Gastrocnemius medialis (tissue), 4 donors: ENCODE measurements around the gene FOXD4L3.
"Not testable (repeated sequence)": the region's sequence is repeated elsewhere in the genome, so short reads cannot be mapped to it uniquely, and the experiment has no call there.

Experiments used
- POLR2A ChIP-seq, 2 donors: fragments of 450-650 bp; IDR thresholded peaks; one replicate each; pipeline ENCODE4 v1.6.1; 2017; ENCODE audit warnings: antibody characterized with exemption in 2 of 2, mild to moderate bottlenecking in 2 of 2, moderate library complexity in 2 of 2
- TF ChIP-seq, protein P1 (sequence below), 5 experiments: fragments of 450-650 bp in 3 of 5; fragments of 200-600 bp in 2 of 5; sonication (generic) in 2 of 5; IDR thresholded peaks in 4 of 5; conservative IDR thresholded peaks in 1 of 5; 1 replicate in 4 of 5; 2 replicates in 1 of 5; pipeline ENCODE4 v1.5.1; 2016 to 2019; ENCODE audit warnings: antibody characterized with exemption in 5 of 5, mild to moderate bottlenecking in 3 of 5, moderate library complexity in 3 of 5

DNA sequence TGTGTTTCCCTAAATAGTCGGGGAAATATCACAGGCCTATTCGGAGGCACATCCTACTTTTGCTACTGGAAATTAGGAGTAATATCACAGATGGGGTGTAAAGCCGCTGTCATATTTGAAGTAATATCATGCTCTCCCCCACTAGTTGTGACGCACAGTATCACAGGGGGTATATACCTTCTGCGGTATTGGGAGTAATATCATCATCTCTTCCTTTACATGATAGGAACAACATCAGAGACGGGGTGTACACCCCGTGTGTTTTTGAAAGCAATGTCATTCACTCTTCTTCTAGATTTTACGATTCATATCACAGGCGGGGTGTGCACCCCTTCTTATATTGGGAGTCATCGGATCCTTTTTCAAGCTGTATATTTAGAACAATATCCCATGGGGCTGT is 15.5 kb downstream of the FOXD4L3 start:
- TF ChIP-seq, protein P1, sequence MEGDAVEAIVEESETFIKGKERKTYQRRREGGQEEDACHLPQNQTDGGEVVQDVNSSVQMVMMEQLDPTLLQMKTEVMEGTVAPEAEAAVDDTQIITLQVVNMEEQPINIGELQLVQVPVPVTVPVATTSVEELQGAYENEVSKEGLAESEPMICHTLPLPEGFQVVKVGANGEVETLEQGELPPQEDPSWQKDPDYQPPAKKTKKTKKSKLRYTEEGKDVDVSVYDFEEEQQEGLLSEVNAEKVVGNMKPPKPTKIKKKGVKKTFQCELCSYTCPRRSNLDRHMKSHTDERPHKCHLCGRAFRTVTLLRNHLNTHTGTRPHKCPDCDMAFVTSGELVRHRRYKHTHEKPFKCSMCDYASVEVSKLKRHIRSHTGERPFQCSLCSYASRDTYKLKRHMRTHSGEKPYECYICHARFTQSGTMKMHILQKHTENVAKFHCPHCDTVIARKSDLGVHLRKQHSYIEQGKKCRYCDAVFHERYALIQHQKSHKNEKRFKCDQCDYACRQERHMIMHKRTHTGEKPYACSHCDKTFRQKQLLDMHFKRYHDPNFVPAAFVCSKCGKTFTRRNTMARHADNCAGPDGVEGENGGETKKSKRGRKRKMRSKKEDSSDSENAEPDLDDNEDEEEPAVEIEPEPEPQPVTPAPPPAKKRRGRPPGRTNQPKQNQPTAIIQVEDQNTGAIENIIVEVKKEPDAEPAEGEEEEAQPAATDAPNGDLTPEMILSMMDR (IDR thresholded peaks at IDR 0.05 in 4 of 5, conservative IDR thresholded peaks at IDR 0.05 in 1 of 5): not testable (repeated sequence)
- not testable (repeated sequence) for TF ChIP-seq POLR2A (IDR thresholded peaks at IDR 0.05)
